Neural cell (in vitro differentiated cells): ENCODE results near the gene SH3RF3.

Experiments used
- CTCF ChIP-seq: fragments of 450-650 bp; IDR thresholded peaks from 2 replicates; pipeline ENCODE4 v1.5.1; 2014; ENCODE audit warnings: antibody characterized with exemption, mild to moderate bottlenecking, moderate library complexity; ENCODE audit not compliant: poor library complexity, severe bottlenecking
- EZH2 ChIP-seq: fragments of 200-600, 300-800 bp; shearing (Covaris generic), sonication (generic); IDR thresholded peaks from 2 replicates; pipeline ENCODE4 v1.6.1; 2014; ENCODE audit warnings: antibody characterized with exemption, low read length, borderline replicate concordance, mild to moderate bottlenecking; ENCODE audit not compliant: insufficient read depth, poor library complexity, severe bottlenecking
- MXI1 ChIP-seq: fragments of 450-650 bp; conservative IDR thresholded peaks from 2 replicates; pipeline ENCODE4 v1.6.1; 2014; ENCODE audit warnings: antibody characterized with exemption, mild to moderate bottlenecking; ENCODE audit not compliant: poor library complexity, severe bottlenecking
- POLR2AphosphoS5 ChIP-seq: IDR thresholded peaks from 2 replicates; pipeline ENCODE4 v1.6.1; 2012
- RAD21 ChIP-seq: fragments of 450-650 bp; conservative IDR thresholded peaks from 2 replicates; pipeline ENCODE4 v1.6.1; 2014; ENCODE audit warnings: antibody characterized with exemption, mild to moderate bottlenecking, moderate library complexity

GRCh38 chr2:109238580-109238979 lies 109.6 kb downstream of the SH3RF3 start:
- TF ChIP-seq CTCF (no peak), EZH2 (no peak), MXI1 (no peak), POLR2AphosphoS5 (no peak), RAD21 (no peak)
